ENCODE measurements around the gene SUSD1.
A peak's percentile ranks its signal among the peaks of the same experiment; 100 is the strongest.
"Not testable (repeated sequence)": the region's sequence is repeated elsewhere in the genome, so short reads cannot be mapped to it uniquely, and the experiment has no call there.

The SUSD1 gene

GRCh38 chr9:112086627-112087026, 88.5 kb downstream of the SUSD1 start:
- Histone ChIP-seq H3K4me1 (ENCODE audit: control insufficient read depth, insufficient read depth, low read length) (no peaks in the 10 kb centered on the region), H3K9me3 (ENCODE audit: control insufficient read depth, low read length) (no peaks in the 10 kb centered on the region), H3K36me3 (ENCODE audit: control insufficient read depth, insufficient read depth, low read length) (no peaks in the 10 kb centered on the region), H3K27me3 (ENCODE audit: control insufficient read depth, insufficient read depth, low read length) (no peaks in the 10 kb centered on the region), H3K4me3 (ENCODE audit: low read length) (no peak overlapping the region), H3K9ac (ENCODE audit: low read length) (no peak overlapping the region)

- no peak overlapping the region for H3K4me3 ChIP-seq (ENCODE audit: low read length)
- H3K9ac ChIP-seq (ENCODE audit: low read length): no peak overlapping the region
- no peaks in the 10 kb centered on the region for H3K9me3 ChIP-seq (ENCODE audit: control insufficient read depth, low read length)
- H3K4me1 ChIP-seq (ENCODE audit: control insufficient read depth, insufficient read depth, low read length): peaks cover 7% of the 10 kb centered on the region
- H3K36me3 ChIP-seq (ENCODE audit: control insufficient read depth, insufficient read depth, low read length): no peaks in the 10 kb centered on the region
- H3K27me3 ChIP-seq (ENCODE audit: control insufficient read depth, insufficient read depth, low read length): no peaks in the 10 kb centered on the region
These were observed 90.2 kb downstream of the SUSD1 start for GRCh38 chr9:112084907-112085306.

GRCh38 chr9:112084334-112084733, 90.8 kb downstream of the SUSD1 start:
- H3K27me3 ChIP-seq (ENCODE audit: control insufficient read depth, insufficient read depth, low read length): no peaks in the 10 kb centered on the region
- H3K36me3 ChIP-seq (ENCODE audit: control insufficient read depth, insufficient read depth, low read length): no peaks in the 10 kb centered on the region
- H3K9ac ChIP-seq (ENCODE audit: low read length): no peak overlapping the region
- H3K4me1 ChIP-seq (ENCODE audit: control insufficient read depth, insufficient read depth, low read length): peaks cover 7% of the 10 kb centered on the region
- no peaks in the 10 kb centered on the region for H3K9me3 ChIP-seq (ENCODE audit: control insufficient read depth, low read length)
- H3K4me3 ChIP-seq (ENCODE audit: low read length): no peak overlapping the region

- Histone ChIP-seq H3K4me3 (ENCODE audit: low read length) (no peak overlapping the region), H3K4me1 (ENCODE audit: control insufficient read depth, insufficient read depth, low read length) (peaks cover 7% of the 10 kb centered on the region), H3K9ac (ENCODE audit: low read length) (no peak overlapping the region), H3K36me3 (ENCODE audit: control insufficient read depth, insufficient read depth, low read length) (no peaks in the 10 kb centered on the region), H3K27me3 (ENCODE audit: control insufficient read depth, insufficient read depth, low read length) (no peaks in the 10 kb centered on the region), H3K9me3 (ENCODE audit: control insufficient read depth, low read length) (no peaks in the 10 kb centered on the region)
These were observed 93.0 kb downstream of the SUSD1 start for GRCh38 chr9:112081918-112082729.

- Histone ChIP-seq H3K9ac (ENCODE audit: low read length) (no peak overlapping the region), H3K4me3 (ENCODE audit: low read length) (no peak overlapping the region), H3K36me3 (ENCODE audit: control insufficient read depth, insufficient read depth, low read length) (no peaks in the 10 kb centered on the region), H3K9me3 (ENCODE audit: control insufficient read depth, low read length) (no peaks in the 10 kb centered on the region), H3K27me3 (ENCODE audit: control insufficient read depth, insufficient read depth, low read length) (no peaks in the 10 kb centered on the region), H3K4me1 (ENCODE audit: control insufficient read depth, insufficient read depth, low read length) (peaks cover 7% of the 10 kb centered on the region)
These were observed 94.1 kb downstream of the SUSD1 start for GRCh38 chr9:112080831-112081542.

- no peaks in the 10 kb centered on the region for H3K36me3 ChIP-seq (ENCODE audit: control insufficient read depth, insufficient read depth, low read length)
- H3K4me3 ChIP-seq (ENCODE audit: low read length): no peak overlapping the region
- no peak overlapping the region for H3K9ac ChIP-seq (ENCODE audit: low read length)
- H3K27me3 ChIP-seq (ENCODE audit: control insufficient read depth, insufficient read depth, low read length): no peaks in the 10 kb centered on the region
- H3K9me3 ChIP-seq (ENCODE audit: control insufficient read depth, low read length): no peaks in the 10 kb centered on the region
- peaks cover 7% of the 10 kb centered on the region for H3K4me1 ChIP-seq (ENCODE audit: control insufficient read depth, insufficient read depth, low read length)
These were observed 96.7 kb downstream of the SUSD1 start for GRCh38 chr9:112078432-112078831.

- no peaks in the 10 kb centered on the region for H3K36me3 ChIP-seq (ENCODE audit: control insufficient read depth, insufficient read depth, low read length)
- H3K9me3 ChIP-seq (ENCODE audit: control insufficient read depth, low read length): no peaks in the 10 kb centered on the region
- H3K4me1 ChIP-seq (ENCODE audit: control insufficient read depth, insufficient read depth, low read length): peaks cover 18% of the 10 kb centered on the region
- H3K9ac ChIP-seq (ENCODE audit: low read length): no peak overlapping the region
- no peaks in the 10 kb centered on the region for H3K27me3 ChIP-seq (ENCODE audit: control insufficient read depth, insufficient read depth, low read length)
- no peak overlapping the region for H3K4me3 ChIP-seq (ENCODE audit: low read length)
These were observed 98.3 kb downstream of the SUSD1 start for GRCh38 chr9:112076814-112077213.

GRCh38 chr9:112075009-112075378, 100.1 kb downstream of the SUSD1 start:
- peak overlapping the region; percentile 22 for H3K9ac ChIP-seq (ENCODE audit: low read length)
- H3K27me3 ChIP-seq (ENCODE audit: control insufficient read depth, insufficient read depth, low read length): no peaks in the 10 kb centered on the region
- no peak overlapping the region for H3K4me3 ChIP-seq (ENCODE audit: low read length)
- H3K9me3 ChIP-seq (ENCODE audit: control insufficient read depth, low read length): no peaks in the 10 kb centered on the region
- H3K36me3 ChIP-seq (ENCODE audit: control insufficient read depth, insufficient read depth, low read length): no peaks in the 10 kb centered on the region
- peaks cover 14% of the 10 kb centered on the region for H3K4me1 ChIP-seq (ENCODE audit: control insufficient read depth, insufficient read depth, low read length)

- no peak overlapping the region for H3K4me3 ChIP-seq (ENCODE audit: low read length)
- H3K27me3 ChIP-seq (ENCODE audit: control insufficient read depth, insufficient read depth, low read length): no peaks in the 10 kb centered on the region
- no peaks in the 10 kb centered on the region for H3K9me3 ChIP-seq (ENCODE audit: control insufficient read depth, low read length)
- H3K9ac ChIP-seq (ENCODE audit: low read length): peak overlapping the region; percentile 22
- no peaks in the 10 kb centered on the region for H3K36me3 ChIP-seq (ENCODE audit: control insufficient read depth, insufficient read depth, low read length)
- peaks cover 17% of the 10 kb centered on the region for H3K4me1 ChIP-seq (ENCODE audit: control insufficient read depth, insufficient read depth, low read length)
These were observed 100.7 kb downstream of the SUSD1 start for GRCh38 chr9:112074250-112075008.

GRCh38 chr9:112073639-112074173, 101.4 kb downstream of the SUSD1 start:
- H3K9me3 ChIP-seq (ENCODE audit: control insufficient read depth, low read length); H3K9ac ChIP-seq (ENCODE audit: low read length); H3K27me3 ChIP-seq (ENCODE audit: control insufficient read depth, insufficient read depth, low read length); H3K4me3 ChIP-seq (ENCODE audit: low read length); H3K36me3 ChIP-seq (ENCODE audit: control insufficient read depth, insufficient read depth, low read length): not testable (repeated sequence)
- peaks cover 24% of the 10 kb centered on the region for H3K4me1 ChIP-seq (ENCODE audit: control insufficient read depth, insufficient read depth, low read length)

- Histone ChIP-seq H3K9ac (ENCODE audit: low read length) (no peak overlapping the region), H3K4me3 (ENCODE audit: low read length) (no peak overlapping the region), H3K9me3 (ENCODE audit: control insufficient read depth, low read length) (no peaks in the 10 kb centered on the region), H3K36me3 (ENCODE audit: control insufficient read depth, insufficient read depth, low read length) (no peaks in the 10 kb centered on the region), H3K4me1 (ENCODE audit: control insufficient read depth, insufficient read depth, low read length) (peaks cover 24% of the 10 kb centered on the region), H3K27me3 (ENCODE audit: control insufficient read depth, insufficient read depth, low read length) (no peaks in the 10 kb centered on the region)
These were observed 102.1 kb downstream of the SUSD1 start for GRCh38 chr9:112072721-112073638.

All from mucosa of stomach (tissue), 1 donor.